Fibroblast of mammary gland (primary cell): ENCODE results near the gene FSD2.

Experiments used
- DNase-seq: peaks from one replicate; pipeline ENCODE4 v3.0.0-alpha.2; 2010; ENCODE audit warnings: low read depth
- H3K4me3 ChIP-seq: 2 replicates; pipeline ENCODE4 v1.5.1; 2011; ENCODE audit warnings: low read depth, mild to moderate bottlenecking, low read length, moderate library complexity; ENCODE audit not compliant: control insufficient read depth
- TF ChIP-seq, protein P1 (sequence below): conservative IDR thresholded peaks from 2 replicates; pipeline ENCODE4 v1.5.1; 2011; ENCODE audit warnings: low read depth, low read length, inconsistent platforms; ENCODE audit not compliant: control insufficient read depth, insufficient read depth

The FSD2 gene

DNA sequence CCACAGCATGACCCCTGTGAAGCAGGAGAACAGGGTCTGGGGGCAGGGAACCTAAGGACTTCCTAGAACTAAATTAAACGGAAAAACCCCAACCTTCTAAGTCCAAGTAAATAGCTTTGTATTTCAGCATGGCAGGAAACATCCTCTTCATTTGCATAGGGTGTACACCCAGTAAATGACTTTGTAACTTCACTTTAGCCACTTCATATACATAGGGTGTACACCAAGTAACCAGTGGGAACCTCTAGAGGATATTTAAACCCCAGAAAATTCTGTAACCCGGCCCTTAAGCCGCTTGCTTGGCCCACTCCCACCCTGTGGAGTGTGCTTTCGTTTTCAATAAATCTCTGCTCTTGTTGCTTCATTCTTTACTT is 41.8 kb downstream of the FSD2 start:
- H3K4me3 ChIP-seq: no peak overlapping the region
- TF ChIP-seq, protein P1, sequence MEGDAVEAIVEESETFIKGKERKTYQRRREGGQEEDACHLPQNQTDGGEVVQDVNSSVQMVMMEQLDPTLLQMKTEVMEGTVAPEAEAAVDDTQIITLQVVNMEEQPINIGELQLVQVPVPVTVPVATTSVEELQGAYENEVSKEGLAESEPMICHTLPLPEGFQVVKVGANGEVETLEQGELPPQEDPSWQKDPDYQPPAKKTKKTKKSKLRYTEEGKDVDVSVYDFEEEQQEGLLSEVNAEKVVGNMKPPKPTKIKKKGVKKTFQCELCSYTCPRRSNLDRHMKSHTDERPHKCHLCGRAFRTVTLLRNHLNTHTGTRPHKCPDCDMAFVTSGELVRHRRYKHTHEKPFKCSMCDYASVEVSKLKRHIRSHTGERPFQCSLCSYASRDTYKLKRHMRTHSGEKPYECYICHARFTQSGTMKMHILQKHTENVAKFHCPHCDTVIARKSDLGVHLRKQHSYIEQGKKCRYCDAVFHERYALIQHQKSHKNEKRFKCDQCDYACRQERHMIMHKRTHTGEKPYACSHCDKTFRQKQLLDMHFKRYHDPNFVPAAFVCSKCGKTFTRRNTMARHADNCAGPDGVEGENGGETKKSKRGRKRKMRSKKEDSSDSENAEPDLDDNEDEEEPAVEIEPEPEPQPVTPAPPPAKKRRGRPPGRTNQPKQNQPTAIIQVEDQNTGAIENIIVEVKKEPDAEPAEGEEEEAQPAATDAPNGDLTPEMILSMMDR: no peak

DNA sequence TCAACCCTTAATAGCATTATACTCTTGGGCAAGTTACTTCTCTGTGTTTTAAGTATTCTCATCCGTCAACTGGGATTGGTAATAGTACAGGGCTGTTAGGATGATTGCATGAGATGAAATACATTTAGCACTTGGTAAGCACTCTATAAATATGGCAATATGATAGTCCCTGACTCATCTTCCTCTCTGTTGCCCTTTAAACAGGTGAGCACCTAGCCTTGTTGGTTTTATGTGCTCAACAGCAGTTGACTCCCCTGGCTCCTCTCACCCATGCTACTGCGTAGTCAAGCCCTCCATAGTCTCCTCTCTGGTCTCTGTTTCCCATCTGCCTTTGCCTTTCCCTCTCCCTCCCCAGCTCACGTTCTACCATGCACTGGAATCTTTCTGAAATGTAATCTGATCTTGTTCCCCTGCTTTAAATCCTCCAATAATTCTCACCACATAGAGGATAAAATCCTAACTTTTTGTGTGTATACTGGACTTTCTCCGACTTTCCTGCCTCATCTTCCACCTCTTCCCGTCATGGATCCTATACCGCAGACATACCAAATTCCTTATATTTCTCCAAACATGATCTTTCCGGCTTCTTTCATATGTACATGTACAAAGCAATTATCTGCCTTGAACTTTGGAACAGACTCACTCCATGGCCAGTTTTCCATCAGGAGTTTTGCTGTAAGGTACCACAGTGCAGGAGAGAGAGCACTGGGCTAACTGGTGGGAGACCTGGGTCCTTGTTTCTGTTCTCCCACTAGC is 42.3 kb downstream of the FSD2 start:
- H3K4me3 ChIP-seq: no peak overlapping the region
- TF ChIP-seq, protein P1: no peak
- no peak for DNase-seq

More for the DNA sequence above, 41.8 kb downstream of the FSD2 start:
- DNase-seq: no peak

DNA sequence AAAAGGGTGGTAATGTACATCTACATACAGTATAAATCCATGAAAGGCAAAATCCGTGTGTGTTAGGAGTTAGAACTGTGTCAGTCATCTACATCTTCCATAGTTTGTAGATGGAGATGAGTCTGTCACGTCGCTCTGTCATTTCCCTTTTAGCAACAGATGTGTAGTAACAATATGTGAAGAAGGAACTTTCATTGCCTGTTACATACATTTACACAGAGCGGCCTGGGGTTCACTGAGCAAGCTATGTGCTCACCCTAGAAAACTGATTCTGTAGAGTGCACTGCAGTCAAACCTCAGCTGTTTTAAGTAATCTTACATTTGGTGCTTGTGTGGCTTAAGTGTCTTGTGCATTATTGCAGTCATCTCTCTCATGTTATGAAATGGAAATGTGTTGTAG is 54.6 kb downstream of the FSD2 start:
- TF ChIP-seq, protein P1: no peak
- no peak for DNase-seq
- peak overlapping the region; percentile 98 for H3K4me3 ChIP-seq

DNA sequence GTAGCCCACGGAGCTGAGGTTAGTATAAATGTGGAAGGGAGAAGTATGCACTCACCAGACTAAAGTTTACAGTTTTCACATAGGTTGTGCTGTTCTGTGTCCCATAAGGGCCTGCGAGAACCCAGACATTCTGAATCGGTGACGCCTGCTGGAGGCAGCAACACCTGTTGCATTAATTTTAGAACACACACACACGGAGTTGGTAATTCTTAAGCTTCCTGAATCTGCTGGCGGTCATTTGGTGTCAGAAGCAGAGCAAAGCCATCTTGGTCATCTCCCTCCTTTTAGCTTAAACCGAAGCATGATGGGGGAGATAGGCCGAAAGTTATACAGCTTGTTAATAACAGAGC is 55.1 kb downstream of the FSD2 start:
- H3K4me3 ChIP-seq: peak overlapping the region; percentile 98
- TF ChIP-seq, protein P1: no peak
- peak; percentile 4 for DNase-seq

DNA sequence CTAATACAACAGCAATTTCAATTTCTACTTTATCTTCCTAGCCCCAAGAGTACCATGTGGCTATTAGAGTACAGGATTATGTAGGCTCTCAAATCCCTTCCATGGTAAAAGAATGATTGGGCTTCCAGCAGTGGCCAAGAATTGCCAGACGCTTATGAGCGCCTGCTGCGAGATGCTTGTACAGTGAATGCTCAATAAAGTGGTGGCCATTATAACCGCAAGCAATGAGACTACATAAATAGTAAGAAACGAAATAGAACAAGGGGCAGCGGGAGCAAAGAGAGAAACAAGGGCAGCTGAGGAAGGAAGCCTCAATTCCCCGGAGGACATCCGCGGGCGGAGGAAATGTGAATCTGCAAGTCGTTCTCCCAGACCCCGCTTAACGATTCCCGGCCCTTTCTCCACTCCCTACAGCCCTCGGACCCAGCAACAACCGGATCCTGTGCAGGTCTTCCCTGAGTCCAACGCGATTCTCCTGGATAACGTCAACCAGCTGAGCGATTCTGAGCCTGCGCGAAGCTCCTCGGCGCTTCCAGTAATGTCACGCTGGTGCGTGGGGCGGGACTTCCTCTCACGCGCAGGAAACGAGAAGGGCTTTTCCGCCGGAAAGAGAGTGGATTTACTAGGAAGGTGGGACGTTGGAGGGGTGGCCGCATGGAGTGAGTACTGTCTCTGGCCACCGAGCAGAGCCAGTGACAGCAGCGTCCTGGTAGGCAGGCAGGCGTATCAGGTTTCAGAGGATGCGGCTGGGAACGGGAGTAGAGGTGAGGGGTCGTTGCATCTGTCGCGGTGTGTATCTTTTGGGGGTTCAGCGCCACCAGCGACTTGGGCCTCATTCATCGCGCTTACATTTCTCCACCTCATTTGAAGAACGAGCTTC is 55.7 kb downstream of the FSD2 start:
- TF ChIP-seq, protein P1: no peak
- peak; percentile 92 for DNase-seq
- peak overlapping the region; percentile 98 for H3K4me3 ChIP-seq

DNA sequence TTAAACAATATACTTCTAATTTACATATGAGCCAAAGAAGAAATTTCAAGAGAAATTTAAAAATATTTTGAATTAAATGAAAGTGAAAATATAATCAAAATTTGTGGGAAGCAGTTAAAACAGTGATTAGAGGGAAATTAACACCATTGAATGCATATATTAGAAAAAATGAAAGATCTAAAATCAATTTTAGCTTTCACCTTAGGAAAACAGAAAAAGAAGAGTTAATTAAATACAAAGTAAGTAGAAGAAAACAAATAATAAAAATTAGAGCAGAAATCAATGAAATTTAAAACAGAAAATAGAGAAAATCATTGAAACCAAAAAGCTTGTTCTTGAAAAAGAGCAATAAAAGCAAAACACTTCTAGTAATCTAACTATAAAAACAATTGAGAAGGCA is 57.6 kb downstream of the FSD2 start:
- no peak for DNase-seq
- no peak overlapping the region for H3K4me3 ChIP-seq
- TF ChIP-seq, protein P1: no peak
